ENCODE results near the gene ANKK1. TPM values are rescaled to one million over a fixed set of nuclear protein-coding genes. Genes with fewer than 3 reads are reported as not detected.

The ANKK1 gene
- polyA plus RNA-seq, 3 donors, result 0.07 to 0.09 TPM; not detected in 1

DNA sequence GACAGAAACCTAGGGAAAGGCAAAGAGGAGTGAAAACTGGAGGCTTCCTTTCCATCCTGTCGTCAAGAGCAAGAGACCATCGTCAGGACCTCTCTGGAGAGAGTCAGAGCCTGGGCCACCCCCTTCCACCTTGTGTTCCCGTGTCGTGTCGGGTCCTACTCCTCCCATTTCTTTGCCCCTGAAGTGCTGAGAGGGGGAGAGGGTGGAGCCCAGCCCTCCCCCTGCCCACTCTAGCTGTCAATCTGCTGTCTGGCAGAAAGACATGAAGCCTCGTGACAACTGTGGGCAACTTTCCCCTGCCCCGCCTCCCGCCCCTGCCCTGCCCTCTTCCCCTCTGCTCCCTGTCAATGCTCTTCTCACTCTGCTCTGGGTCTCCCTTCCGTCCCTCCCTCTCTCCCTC, 20.6 kb downstream of the ANKK1 start:
- DNase-seq, result no peak
- no peak overlapping the region for H3K27ac Mint-ChIP-seq
- no peaks in the 10 kb centered on the region for H3K36me3 ChIP-seq (replicated peaks in 1 of 2; ENCODE audit: control insufficient read depth in 1 of 2, insufficient read depth in 2 of 2, low read length in 2 of 2)
- H4K20me1 ChIP-seq (ENCODE audit: insufficient read depth, low read length), result no peaks in the 10 kb centered on the region
- H3K79me2 ChIP-seq (ENCODE audit: insufficient read depth, low read length), result no peaks in the 10 kb centered on the region
- H3K4me3 ChIP-seq (replicated peaks in 1 of 3; ENCODE audit: low read depth in 2 of 3, low read length in 3 of 3), result no peak overlapping the region
- H3K9ac ChIP-seq (ENCODE audit: insufficient read depth, low read length, poor library complexity, severe bottlenecking), result no peak overlapping the region
- TF ChIP-seq CTCF (IDR thresholded peaks at IDR 0.05), result no peak
- peaks cover 0 to 5% (median 0%) of the 10 kb centered on the region in 7 donors for H3K9me3 Mint-ChIP-seq
- no peak overlapping the region for H3K27ac ChIP-seq (ENCODE audit: low read depth in 1 of 2, low read length in 2 of 2)
- no peaks in the 10 kb centered on the region for H3K4me1 ChIP-seq (ENCODE audit: control insufficient read depth in 1 of 2, insufficient read depth in 2 of 2, low read length in 2 of 2)
- H3K9me3 ChIP-seq (replicated peaks in 1 of 2; ENCODE audit: control insufficient read depth in 1 of 2, insufficient read depth in 1 of 2, low read length in 2 of 2), result no peaks in the 10 kb centered on the region
- peaks cover 4 to 12% (median 6%) of the 10 kb centered on the region in 3 donors for H3K27me3 Mint-ChIP-seq (ENCODE audit: low read depth in 3 of 3)
- WGBS (ENCODE audit: insufficient coverage), result 80% methylated on average over 3 of the region's 9 CpGs
- no peak overlapping the region for H2AFZ ChIP-seq (ENCODE audit: insufficient read depth, low read depth, low read length, poor library complexity, severe bottlenecking)
- intact Hi-C loops (cut with micrococcal nuclease), result no loop called here
- H3K4me2 ChIP-seq (replicated peaks; ENCODE audit: extremely low read depth, low read length, poor library complexity, severe bottlenecking), result no peak overlapping the region
- H3K4me1 Mint-ChIP-seq, result no peaks in the 10 kb centered on the region
- no peaks in the 10 kb centered on the region for H3K36me3 Mint-ChIP-seq
- H3K27me3 ChIP-seq (ENCODE audit: control insufficient read depth in 2 of 2, insufficient read depth in 2 of 2, low read length in 2 of 2), result no peaks in the 10 kb centered on the region
- no peak overlapping the region for H3K4me3 Mint-ChIP-seq

DNA sequence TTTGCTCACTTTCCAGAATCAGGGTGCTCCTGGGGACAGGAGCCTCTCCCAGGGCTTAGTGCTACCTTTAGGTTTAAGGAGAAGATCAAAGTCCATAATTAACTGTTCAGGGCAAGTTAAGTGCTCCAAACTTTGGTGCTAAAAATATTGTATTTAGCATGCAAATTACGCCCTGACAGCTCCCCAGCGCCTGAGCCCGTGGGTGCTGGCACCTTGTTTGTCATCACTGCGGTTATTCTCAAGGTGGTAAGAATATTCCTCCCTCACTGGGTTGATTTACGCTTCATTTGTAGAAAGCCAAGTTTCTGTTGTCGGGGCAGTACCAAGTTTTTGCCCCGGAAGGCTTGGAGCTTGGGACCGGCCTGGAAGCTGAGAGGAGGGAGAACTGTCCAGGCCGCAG, 21.3 kb downstream of the ANKK1 start:
- no peak for TF ChIP-seq CTCF (IDR thresholded peaks at IDR 0.05)
- Histone ChIP-seq H3K27ac (ENCODE audit: low read depth in 1 of 2, low read length in 2 of 2) (no peak overlapping the region), H3K9me3 (replicated peaks in 1 of 2; ENCODE audit: control insufficient read depth in 1 of 2, insufficient read depth in 1 of 2, low read length in 2 of 2) (no peaks in the 10 kb centered on the region), H3K4me2 (replicated peaks; ENCODE audit: extremely low read depth, low read length, poor library complexity, severe bottlenecking) (no peak overlapping the region), H3K27me3 (ENCODE audit: control insufficient read depth in 2 of 2, insufficient read depth in 2 of 2, low read length in 2 of 2) (no peaks in the 10 kb centered on the region), H3K36me3 (replicated peaks in 1 of 2; ENCODE audit: control insufficient read depth in 1 of 2, insufficient read depth in 2 of 2, low read length in 2 of 2) (no peaks in the 10 kb centered on the region), H3K4me1 (ENCODE audit: control insufficient read depth in 1 of 2, insufficient read depth in 2 of 2, low read length in 2 of 2) (no peaks in the 10 kb centered on the region), H3K4me3 (replicated peaks in 1 of 3; ENCODE audit: low read depth in 2 of 3, low read length in 3 of 3) (no peak overlapping the region), H3K79me2 (ENCODE audit: insufficient read depth, low read length) (no peaks in the 10 kb centered on the region), H2AFZ (ENCODE audit: insufficient read depth, low read depth, low read length, poor library complexity, severe bottlenecking) (no peak overlapping the region), H3K9ac (ENCODE audit: insufficient read depth, low read length, poor library complexity, severe bottlenecking) (no peak overlapping the region), H4K20me1 (ENCODE audit: insufficient read depth, low read length) (no peaks in the 10 kb centered on the region)
- no peak for DNase-seq
- H3K9me3 Mint-ChIP-seq, result peaks cover 0 to 7% (median 0%) of the 10 kb centered on the region in 7 donors
- H3K4me3 Mint-ChIP-seq, result no peak overlapping the region
- H3K36me3 Mint-ChIP-seq, result no peaks in the 10 kb centered on the region
- no peaks in the 10 kb centered on the region for H3K4me1 Mint-ChIP-seq
- intact Hi-C loops (cut with micrococcal nuclease), result no loop called here
- WGBS (ENCODE audit: insufficient coverage), result 77% methylated on average over 5 of the region's 9 CpGs
- peaks cover 4 to 9% (median 6%) of the 10 kb centered on the region in 3 donors for H3K27me3 Mint-ChIP-seq (ENCODE audit: low read depth in 3 of 3)
- H3K27ac Mint-ChIP-seq, result no peak overlapping the region

Data from CD14-positive monocyte (primary cell).